GM19238 (cell line): ENCODE results near the gene EDARADD.

Experiments
- DNase-seq: peaks from one replicate; pipeline ENCODE4 v3.0.0; 2011; ENCODE audit warnings: low spot score; ENCODE audit not compliant: insufficient read length

The EDARADD gene

DNA sequence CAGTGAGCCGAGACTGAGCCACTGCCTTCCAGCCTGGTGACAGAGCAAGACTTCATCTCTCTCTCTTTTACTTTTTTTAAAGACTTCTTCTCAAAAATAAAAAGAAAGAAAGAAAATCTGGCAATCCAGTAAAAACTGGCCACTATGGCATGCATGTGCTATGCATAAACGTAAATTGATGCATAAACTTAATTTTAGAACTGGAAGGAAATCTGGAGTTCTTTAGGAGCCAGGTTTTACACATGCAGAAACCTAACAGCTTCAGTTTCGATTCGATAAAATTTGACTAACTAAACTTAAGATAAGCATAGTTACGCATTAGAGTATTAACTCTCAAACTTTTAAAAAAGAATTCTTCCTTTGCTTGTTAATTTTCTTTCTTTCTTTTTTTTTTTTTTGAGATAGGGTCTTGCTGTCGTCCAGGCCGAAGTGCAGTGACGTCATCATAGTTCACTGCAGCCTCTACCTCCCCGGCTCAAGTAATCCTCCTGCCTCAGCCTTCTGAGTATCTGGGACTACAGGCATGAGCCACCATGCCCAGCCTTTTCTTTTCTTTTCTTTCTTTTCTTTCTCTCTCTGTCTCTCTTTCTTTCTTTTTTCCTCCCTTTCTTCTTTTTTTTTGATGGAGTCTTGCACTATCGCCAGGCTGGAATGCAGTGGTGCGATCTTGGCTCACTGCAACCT, 117.8 kb downstream of the EDARADD start:
- DNase-seq, result no peak

DNA sequence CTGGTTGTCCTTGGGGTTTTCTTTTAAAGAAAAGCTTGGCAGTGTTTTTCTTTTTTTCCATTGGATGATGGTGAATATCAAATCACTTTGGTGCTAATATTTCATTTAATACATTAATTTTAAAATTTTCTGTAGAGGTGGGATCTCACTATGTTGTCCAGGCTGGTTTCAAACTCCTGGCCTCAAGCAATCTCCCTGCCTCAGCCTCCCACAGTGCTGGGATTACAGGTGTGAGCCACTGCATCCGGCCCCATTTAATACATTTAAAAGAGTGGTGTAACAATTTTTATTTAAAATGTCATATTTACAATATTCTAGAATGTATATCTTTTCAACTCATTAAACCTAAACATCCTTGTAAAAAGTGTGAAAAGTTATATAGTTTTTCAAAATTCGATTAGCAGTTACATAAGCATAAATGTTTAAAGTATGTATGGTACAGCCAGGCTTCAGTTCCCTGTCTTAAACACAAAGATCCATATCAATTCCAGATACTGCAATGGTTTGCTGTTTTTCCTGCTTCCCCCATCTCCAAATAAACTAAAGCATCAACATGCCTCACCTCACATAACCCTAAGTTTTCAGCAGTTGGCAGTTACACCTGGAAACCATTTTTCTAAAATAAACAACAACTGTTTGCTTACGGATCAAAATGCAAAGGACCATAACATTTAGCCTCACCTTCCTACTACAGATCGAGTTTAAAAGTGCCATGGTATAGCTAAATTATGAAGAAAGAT, 120.8 kb downstream of the EDARADD start:
- no peak for DNase-seq

DNA sequence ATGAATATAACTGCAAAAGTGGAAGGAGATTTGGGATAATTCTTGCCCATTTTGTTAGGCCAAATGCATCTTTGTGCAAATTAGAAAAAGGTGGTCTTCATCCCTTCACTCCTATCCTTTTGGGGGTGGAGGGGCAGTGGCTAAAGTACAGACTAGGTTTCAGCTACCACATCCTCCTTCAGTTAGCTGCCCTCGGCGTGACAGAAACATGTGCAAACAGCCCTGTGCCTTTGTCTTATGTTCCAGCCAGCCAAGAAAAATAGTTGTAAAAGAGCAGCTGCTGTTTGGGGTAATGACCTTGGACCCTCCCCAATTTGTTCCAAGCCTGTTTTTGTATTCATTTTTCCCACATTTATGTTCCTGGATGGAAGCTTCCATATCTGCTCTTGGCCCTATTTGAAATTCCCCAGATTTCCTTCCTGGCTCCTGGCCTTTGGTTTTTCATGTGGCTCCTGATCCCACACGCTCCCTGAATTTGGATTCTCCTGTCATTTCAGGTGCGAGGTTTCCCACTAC, 121.4 kb downstream of the EDARADD start:
- no peak for DNase-seq

DNA sequence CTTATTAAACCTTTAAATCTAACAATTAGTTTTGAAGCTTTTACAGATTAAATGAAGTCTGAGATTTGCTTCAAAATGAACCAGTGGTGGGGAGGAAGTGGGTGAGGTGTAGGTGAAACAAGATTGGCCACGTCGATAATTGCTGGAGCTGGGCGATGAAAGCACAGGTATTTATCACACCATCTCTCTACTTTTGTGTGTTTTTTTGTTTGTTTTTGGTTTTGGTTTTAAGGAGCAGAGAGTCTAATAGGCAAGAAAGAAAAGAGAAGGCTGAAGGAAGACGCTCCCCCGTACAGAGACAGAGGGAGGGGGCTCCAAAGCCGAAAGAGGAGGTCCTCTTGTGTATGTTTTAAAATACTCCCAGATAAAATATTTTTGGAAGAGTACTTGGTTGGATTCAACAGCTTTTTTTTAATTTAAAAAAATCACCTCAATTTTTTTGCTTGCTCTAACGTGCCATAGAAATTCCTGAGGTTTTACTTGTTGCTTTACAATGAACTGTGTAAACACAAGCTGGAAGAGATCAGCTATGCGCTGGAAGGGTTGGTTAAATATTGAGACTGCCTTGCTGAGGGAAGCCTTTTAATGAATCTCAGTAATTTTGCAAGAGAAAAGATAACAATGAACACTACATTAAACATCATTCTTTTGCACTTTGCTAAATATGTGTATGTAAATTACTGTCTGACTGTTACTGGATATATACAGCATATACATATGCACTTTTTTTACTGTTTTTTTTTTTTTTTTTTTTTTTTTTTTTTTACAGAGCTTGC, 123.0 kb downstream of the EDARADD start:
- no peak for DNase-seq

DNA sequence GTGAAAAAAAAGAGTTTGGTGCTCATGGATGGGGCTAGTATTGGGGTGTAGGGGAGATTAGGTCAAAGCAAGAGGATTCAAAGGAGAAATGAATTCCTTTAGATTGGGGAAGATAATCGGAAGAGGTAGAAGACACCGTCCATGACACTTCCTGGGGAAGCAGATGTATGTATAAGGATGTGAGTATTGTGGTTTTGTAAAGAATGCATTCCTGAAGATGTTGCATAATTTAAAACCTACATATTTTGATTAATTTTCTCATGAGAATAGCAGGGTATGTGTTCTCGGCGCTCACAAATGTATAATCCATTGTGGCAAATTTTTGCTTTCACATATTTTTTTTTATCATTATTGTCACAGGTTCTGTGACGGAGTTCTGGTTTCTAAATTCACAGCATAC, 124.2 kb downstream of the EDARADD start:
- no peak for DNase-seq

DNA sequence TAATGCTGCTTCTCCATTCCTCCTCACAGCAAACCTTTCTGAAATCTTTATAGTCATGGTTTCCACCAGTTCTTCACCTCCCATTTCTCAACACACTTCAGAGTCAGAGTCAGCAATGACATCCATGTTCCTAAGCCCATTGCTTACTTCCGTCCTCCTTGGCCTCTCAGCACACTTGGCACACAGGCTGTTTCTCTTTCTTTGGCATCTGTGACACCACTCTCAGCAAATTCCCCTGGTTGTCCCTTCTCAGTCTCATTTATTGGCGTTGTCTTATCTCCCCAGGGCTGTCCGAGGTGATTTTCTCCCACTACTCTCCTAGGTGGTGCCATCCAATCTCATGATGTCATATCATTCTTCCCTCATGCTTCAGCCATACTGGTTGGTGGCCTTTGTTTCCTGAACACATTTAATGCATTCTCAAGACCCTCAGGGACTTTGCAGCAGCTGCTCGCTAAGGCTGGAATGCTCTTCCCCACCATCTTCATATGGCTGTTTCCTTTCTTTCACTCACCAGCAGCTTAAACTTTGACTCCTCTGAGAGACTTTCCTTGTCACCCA, 126.4 kb downstream of the EDARADD start:
- no peak for DNase-seq

DNA sequence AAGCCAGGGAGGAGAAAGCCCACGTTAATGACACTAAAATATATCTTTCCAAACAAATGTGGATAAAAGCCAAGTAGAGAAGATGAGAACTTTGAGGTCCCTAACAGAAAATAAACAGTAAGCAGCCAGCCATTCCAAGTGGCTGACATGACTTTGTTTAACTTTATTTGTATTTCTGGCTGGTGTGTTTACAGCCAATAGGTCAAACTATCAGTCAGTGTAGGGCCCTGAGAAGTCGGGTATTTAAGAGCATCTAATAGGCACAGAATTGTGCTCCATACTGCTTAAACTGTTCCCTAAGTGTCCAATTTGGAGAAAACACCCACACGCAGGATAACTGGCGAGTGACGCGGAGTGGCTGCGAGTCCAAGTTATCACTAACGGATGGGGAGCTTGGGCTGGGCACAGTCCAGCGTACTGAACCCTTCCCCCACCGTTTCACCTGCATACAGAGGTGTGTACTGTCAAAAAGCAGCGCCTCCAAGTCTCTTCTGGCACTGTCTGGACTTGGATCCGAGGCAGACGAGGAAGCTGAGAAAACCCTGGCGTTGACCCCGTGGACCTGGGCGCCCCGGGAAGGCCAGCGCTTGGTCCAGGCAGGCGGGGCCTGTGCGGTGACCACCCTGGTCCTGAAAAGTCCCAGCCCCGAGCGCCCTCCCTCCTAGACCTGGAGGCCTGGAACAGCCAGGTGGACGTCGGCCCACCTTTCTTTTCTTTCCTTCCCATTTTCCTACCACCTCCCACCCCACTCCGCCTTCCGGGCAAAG, 129.0 kb downstream of the EDARADD start:
- DNase-seq, result no peak

DNA sequence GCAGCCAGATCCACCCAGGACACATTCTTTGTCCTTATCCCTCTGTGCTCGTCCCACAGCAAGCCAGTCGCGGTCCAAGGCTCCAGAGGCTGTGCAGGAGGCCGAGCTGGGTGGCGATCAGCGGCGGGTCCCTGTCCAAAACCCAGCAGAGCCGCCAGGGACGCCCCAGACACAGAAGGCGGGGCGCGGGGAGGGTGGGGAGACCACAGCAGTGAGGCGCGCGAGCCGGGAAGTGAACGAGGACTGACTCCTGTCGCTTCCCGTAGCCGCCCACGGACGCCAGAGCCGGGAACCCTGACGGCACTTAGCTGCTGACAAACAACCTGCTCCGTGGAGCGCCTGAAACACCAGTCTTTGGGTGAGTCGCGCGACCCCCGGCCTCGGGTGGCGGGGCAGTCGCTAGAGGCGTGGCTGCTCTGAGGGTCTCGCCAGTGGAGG, 129.6 kb downstream of the EDARADD start, which contains the start of gene LGALS8:
Gene LGALS8 (plus strand): TSS at position 279 of the 438 bp plus-strand sequence. CDS start 2,089 bp downstream, outside the sequence.
- peak; percentile 75 for DNase-seq

DNA sequence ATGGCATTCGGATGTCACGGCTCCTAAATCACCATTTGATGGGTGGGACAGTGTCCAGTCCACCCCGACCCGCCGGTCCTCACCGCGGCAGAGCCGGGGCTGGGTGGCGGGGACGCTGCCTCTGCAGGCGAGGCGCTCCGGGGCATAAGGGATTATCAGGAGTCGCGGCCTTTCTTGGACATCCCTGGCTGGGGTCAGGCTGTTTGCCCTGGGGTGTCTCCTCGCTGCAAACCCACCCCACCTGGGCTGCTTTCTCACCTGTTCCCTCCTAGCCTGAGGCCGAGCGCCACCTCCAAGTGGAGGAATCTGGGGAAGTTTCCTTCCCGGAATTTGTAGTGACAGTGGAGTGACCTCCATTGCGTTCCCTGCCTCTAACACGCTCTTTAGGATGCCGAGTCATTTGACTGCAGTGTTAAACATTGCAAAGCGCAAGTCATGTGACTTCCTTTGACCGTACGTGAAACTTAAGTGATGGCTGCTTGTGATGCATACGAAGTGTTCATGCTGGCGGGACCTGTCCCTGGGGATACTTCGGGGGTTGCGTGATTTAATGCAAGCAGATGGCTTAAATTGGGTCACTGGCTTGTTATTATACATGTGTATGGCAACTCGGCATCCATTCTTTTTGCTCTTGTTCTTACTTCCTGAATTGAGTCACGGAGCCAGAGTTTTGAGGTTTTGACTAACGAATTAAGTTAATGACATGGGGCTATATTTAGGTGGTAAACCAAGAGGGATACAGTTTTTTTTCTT, 130.2 kb downstream of the EDARADD start:
- peak; percentile 73 for DNase-seq

DNA sequence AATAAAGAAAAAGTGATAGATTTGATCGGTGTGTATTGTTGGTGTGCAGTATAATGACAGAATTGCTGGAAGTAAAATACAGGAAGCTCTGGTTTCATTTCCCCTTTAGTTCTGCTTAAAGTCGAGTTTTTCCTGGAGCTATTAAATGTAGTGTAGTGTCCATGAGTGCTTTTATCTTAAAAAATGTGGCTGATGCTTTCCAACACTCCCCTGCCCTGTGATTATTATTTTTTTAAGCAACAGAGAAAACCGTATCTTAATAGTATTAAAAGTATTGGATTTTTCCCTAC, 130.8 kb downstream of the EDARADD start:
- no peak for DNase-seq

DNA sequence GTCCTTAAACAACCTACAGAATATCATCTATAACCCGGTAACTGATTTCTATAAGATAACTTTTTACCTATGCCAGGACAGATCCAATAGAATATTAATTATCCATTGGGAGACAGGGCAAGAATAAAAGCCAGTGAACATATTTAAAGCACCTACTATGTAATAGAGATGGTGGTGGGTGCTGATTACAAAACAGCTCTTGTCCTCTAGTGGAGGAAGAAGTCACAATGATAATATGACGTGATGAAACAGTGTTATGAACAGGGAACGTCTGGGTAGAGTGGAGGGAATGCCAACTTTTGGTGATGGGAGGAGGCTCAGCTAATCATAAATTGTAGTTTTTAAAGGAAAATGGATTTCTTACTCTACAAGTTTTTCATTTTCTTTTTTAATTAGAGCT, 132.0 kb downstream of the EDARADD start:
- DNase-seq, result no peak

DNA sequence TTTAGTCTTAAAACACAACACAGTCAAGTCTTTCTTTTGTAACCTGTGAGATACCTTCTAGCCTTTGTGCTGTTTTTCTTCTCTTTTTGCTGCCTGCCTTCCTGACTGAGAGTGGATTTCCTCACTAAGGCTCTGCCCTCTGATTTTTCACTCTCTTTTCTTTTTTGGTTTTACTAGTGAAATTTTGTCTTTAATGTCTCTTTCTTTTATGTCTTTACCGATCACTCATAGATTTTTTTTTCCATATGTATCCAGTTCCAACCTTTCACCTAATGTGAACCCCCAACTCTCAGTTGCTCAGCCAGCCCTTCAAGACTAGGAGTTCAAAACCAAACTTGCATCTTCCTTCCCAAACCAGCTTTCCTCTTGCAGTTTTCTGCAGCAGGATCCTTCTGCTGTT, 136.2 kb downstream of the EDARADD start:
- no peak for DNase-seq

DNA sequence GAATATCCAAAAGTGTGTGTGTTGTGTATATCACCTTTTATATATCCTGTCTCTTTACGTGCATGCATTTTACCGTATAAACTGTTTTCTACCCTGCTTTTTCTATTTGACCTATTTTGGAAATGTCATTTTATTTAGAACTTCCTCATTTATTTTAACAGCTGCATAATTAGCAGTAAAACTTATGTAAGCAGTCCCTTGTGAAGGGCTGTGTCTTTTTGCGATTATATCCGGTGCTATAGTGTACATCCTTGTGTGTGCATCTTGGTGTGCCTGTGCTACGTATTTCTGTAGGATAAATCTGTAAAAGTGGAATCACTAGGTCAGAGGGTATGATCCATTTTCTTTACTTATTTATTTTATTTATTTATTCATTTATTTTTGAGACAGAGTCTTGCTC, 136.9 kb downstream of the EDARADD start:
- no peak for DNase-seq

DNA sequence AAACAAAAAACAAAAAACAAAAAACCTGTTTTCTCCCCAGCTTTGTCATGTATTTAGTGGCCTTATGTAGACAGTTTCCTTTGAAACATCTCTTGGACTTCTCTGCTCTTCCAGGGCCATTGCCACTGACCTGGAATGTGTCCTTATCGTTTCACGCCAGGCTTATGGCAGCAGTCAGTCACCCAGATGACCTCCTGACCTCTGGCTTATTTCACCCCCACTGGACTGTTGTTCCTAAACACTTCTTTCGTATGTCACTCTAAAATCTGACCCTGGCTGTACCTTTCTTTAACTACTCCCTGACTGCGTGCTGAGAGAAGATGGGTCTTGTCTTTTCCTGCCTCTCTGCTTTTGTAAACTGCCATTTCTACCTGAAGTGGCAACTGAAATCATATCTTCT, 138.8 kb downstream of the EDARADD start:
- no peak for DNase-seq

DNA sequence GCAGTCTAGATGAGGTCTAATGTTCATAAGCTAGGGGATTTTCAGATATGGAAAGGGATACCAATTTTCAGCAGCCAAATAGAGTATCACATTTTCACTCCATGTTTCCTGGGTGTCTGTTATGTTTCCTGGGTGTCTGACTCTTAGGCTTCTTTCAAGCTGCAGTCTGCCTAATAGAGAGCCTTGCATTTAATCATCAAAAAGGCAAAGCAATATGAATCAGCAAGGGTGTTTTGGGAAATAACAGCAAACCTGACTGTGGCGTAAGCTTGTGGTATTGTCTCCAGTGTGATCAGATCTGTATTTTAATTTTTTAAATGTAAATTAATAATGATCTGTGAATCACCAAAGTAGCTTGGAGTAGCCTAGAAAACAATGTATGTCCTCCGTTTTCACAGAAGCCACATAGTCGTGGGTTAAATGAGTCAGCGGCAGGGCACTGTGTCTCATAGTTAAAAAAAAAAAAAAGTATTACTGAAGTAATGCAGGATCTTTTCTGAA, 140.1 kb downstream of the EDARADD start:
- DNase-seq, result no peak
